Measurements from ENCODE around the gene E2F3. TPM values are rescaled to one million over a fixed set of nuclear protein-coding genes. Genes with fewer than 3 reads are reported as not detected.
A peak's percentile ranks its signal among the peaks of the same experiment; 100 is the strongest.

Gene E2F3
- total RNA-seq, 2 experiments from 2014 or later = 16.0 to 17.0 TPM

DNA sequence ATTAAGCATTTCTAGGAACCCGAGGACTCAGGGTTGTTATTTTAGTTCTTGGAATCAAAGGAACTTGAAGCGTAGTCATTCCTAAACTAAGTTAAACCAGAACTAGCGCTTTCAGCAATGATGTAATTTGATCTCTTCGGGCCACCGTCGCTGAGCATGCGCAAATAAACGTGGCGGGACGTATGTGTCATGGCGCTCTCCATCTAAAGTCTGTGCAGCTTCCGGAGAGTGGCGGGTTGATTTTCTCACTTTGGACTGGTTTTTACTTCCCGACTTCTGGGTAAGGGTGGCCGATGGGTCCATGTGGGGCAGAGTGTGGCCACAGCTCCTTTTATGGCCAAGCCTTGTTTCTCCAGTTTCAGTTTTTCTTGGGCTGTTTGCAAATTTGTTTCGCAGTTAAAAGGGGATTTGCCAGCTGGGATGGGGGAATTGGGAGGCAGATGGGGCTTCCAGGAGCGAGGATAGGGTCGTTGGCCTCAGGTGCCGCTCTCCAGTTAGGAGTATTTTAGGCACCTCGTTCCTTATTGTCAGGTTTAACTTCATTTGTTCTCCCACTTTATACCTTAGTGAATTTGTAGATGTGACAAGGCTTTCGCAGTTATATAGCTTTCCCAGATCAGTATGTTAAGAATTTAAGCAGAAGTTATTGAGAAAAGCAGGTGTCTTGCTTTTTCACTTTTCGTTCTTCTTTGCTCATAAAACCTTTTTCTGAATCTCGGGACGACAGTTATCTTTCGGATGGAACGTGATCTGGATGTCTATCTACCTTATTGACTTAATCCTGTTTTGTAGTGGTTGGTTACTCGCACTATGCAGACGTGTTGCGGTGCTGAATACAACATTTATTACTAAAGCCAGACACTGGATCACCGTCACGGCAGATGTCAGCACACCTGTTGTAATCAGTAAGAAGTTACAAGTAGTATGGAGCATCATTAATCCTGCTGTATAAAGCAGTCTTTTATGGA is 132.9 kb downstream of the E2F3 start, which contains the start of gene CDKAL1:
Gene CDKAL1, plus strand, starts transcription at position 163 of the 968 bp plus-strand sequence. CDS start 11,894 bp downstream, outside the sequence.
- DNase-seq (peak; percentile 96), ATAC-seq (peak; percentile 95)
- intact Hi-C loops (cut with micrococcal nuclease) = no loop called here
- Mint-ChIP-seq H3K4me1 (ENCODE audit: low read depth) (peaks cover 37% of the 10 kb centered on the region), H3K9me3 (no peaks in the 10 kb centered on the region), H3K36me3 (ENCODE audit: low read depth) (peaks cover 14% of the 10 kb centered on the region), H3K27me3 (peaks cover 1% of the 10 kb centered on the region), H3K4me3 (peak within 1 kb of the TSS; percentile 97), H3K27ac (peak within 1 kb of the TSS; percentile 98)
- no peak for TF ChIP-seq CTCF (IDR thresholded peaks at IDR 0.05)
- ChIA-PET CTCF (interaction anchor here (0.5 to 3.6 kb wide), 3 partner anchors 10 to 130 kb away, joined by 3 to 22 read pairs (median 3); no protein-coding TSS in a partner anchor), POLR2A (interaction anchor here (0.5 to 3.1 kb wide), 8 partner anchors 9 to 349 kb away, joined by 3 to 11 read pairs (median 4); no protein-coding TSS in a partner anchor)

GRCh38 chr6:20538131-20538662 is 136.5 kb downstream of the E2F3 start:
- peaks cover 58% of the 10 kb centered on the region for H3K4me1 Mint-ChIP-seq (ENCODE audit: low read depth)
- intact Hi-C loops (cut with micrococcal nuclease) = no loop called here

GRCh38 chr6:20538907-20539306 is 137.2 kb downstream of the E2F3 start:
- ATAC-seq (no peak), DNase-seq (no peak)
- Mint-ChIP-seq H3K27me3 (no peaks in the 10 kb centered on the region), H3K27ac (no peak overlapping the region), H3K36me3 (ENCODE audit: low read depth) (peaks cover 29% of the 10 kb centered on the region), H3K4me1 (ENCODE audit: low read depth) (peaks cover 57% of the 10 kb centered on the region), H3K4me3 (no peak overlapping the region), H3K9me3 (no peaks in the 10 kb centered on the region)
- no peak for TF ChIP-seq CTCF (IDR thresholded peaks at IDR 0.05)
- intact Hi-C loops (cut with micrococcal nuclease) = no loop called here
- POLR2A ChIA-PET = interaction anchor here (0.9 kb wide), 1 partner anchor 12 kb away, joined by 4 read pairs; no protein-coding TSS in a partner anchor
- CTCF ChIA-PET = interaction anchor here (0.8 to 1.1 kb wide), 2 partner anchors 12 to 18 kb away, joined by 3 read pairs; no protein-coding TSS in a partner anchor

More at GRCh38 chr6:20538131-20538662, 136.5 kb downstream of the E2F3 start:
- Mint-ChIP-seq H3K4me3 (no peak overlapping the region), H3K27ac (no peak overlapping the region), H3K9me3 (no peaks in the 10 kb centered on the region), H3K27me3 (no peaks in the 10 kb centered on the region), H3K36me3 (ENCODE audit: low read depth) (peaks cover 29% of the 10 kb centered on the region)
- ChIA-PET CTCF (interaction anchor here (0.7 to 1.4 kb wide), 4 partner anchors 12 to 219 kb away, joined by 3 to 5 read pairs (median 3); no protein-coding TSS in a partner anchor), POLR2A (interaction anchor here (0.7 to 0.9 kb wide), 2 partner anchors 12 to 18 kb away, joined by 3 to 4 read pairs; no protein-coding TSS in a partner anchor)
- ATAC-seq = no peak
- no peak for DNase-seq
- no peak for TF ChIP-seq CTCF (IDR thresholded peaks at IDR 0.05)

- H3K4me1 Mint-ChIP-seq (ENCODE audit: low read depth) = peaks cover 59% of the 10 kb centered on the region
- no peak for TF ChIP-seq CTCF (IDR thresholded peaks at IDR 0.05)
- H3K9me3 Mint-ChIP-seq = no peaks in the 10 kb centered on the region
- intact Hi-C loops (cut with micrococcal nuclease) = no loop called here
- H3K36me3 Mint-ChIP-seq (ENCODE audit: low read depth) = peaks cover 29% of the 10 kb centered on the region
- DNase-seq (no peak), ATAC-seq (no peak)
- CTCF ChIA-PET = interaction anchor here (1.1 kb wide), 1 partner anchor 17 kb away, joined by 3 read pairs; no protein-coding TSS in a partner anchor
- no peaks in the 10 kb centered on the region for H3K27me3 Mint-ChIP-seq
- POLR2A ChIA-PET = no interaction called here
- H3K27ac Mint-ChIP-seq = no peak overlapping the region
- H3K4me3 Mint-ChIP-seq = no peak overlapping the region
Observed at GRCh38 chr6:20539387-20539786, 137.7 kb downstream of the E2F3 start.

Measured in activated CD8-positive, alpha-beta T cell treated with anti-CD3 and anti-CD28 coated beads for 36 hours (primary cell).